ENCODE results near the gene TIGD2. TPM values are rescaled to one million over a fixed set of nuclear protein-coding genes. Genes with fewer than 3 reads are reported as not detected.

TIGD2 gene
- total RNA-seq, 2 donors from 2014 or later: 1.5 to 2.3 TPM

GRCh38 chr4:89119836-89120235 is 8.5 kb downstream of the TIGD2 start:
- Histone ChIP-seq H3K4me3 (no peak overlapping the region), H3K9me3 (no peaks in the 10 kb centered on the region), H3K36me3 (no peaks in the 10 kb centered on the region), H3K4me1 (no peaks in the 10 kb centered on the region), H3K27ac (no peak overlapping the region), H3K27me3 (no peaks in the 10 kb centered on the region)
- TF ChIP-seq CTCF (IDR thresholded peaks at IDR 0.05): no peak
- DNase-seq (ENCODE audit: low spot score): no peak

GRCh38 chr4:89121387-89122068 is 10.2 kb downstream of the TIGD2 start:
- no peak for DNase-seq (ENCODE audit: low spot score)
- Histone ChIP-seq H3K27me3 (no peaks in the 10 kb centered on the region), H3K4me1 (no peaks in the 10 kb centered on the region), H3K27ac (no peak overlapping the region), H3K4me3 (no peak overlapping the region), H3K9me3 (no peaks in the 10 kb centered on the region), H3K36me3 (no peaks in the 10 kb centered on the region)
- no peak for TF ChIP-seq CTCF (IDR thresholded peaks at IDR 0.05)

- Histone ChIP-seq H3K27ac (no peak overlapping the region), H3K4me1 (no peaks in the 10 kb centered on the region), H3K27me3 (no peaks in the 10 kb centered on the region), H3K36me3 (no peaks in the 10 kb centered on the region), H3K4me3 (no peak overlapping the region), H3K9me3 (no peaks in the 10 kb centered on the region)
- TF ChIP-seq CTCF (IDR thresholded peaks at IDR 0.05): no peak
- DNase-seq (ENCODE audit: low spot score): no peak
Measured at GRCh38 chr4:89123451-89123851, 12.1 kb downstream of the TIGD2 start.

GRCh38 chr4:89125901-89126782 is 14.8 kb downstream of the TIGD2 start:
- Histone ChIP-seq H3K4me1 (no peaks in the 10 kb centered on the region), H3K27me3 (no peaks in the 10 kb centered on the region)
- no peak for TF ChIP-seq CTCF (IDR thresholded peaks at IDR 0.05)

GRCh38 chr4:89129080-89129640 is 17.8 kb downstream of the TIGD2 start:
- Histone ChIP-seq H3K4me3 (no peak overlapping the region), H3K4me1 (no peaks in the 10 kb centered on the region), H3K27ac (no peak overlapping the region), H3K27me3 (no peaks in the 10 kb centered on the region), H3K36me3 (no peaks in the 10 kb centered on the region), H3K9me3 (no peaks in the 10 kb centered on the region)
- DNase-seq (ENCODE audit: low spot score): no peak
- TF ChIP-seq CTCF (IDR thresholded peaks at IDR 0.05): no peak

More at GRCh38 chr4:89125901-89126782, 14.8 kb downstream of the TIGD2 start:
- Histone ChIP-seq H3K27ac (no peak overlapping the region), H3K4me3 (no peak overlapping the region), H3K9me3 (no peaks in the 10 kb centered on the region), H3K36me3 (no peaks in the 10 kb centered on the region)
- no peak for DNase-seq (ENCODE audit: low spot score)

Data from right atrium auricular region (tissue), 2 donors.